Endothelial cell of umbilical vein (primary cell): ENCODE measurements around the gene SPEN. TPM values are rescaled to one million over a fixed set of nuclear protein-coding genes. Genes with fewer than 3 reads are reported as not detected.

ENCODE experiments used
- BruUV-seq: library from RNA; stranded (reverse); fragments of 400-500 nt; replicated peaks from 2 replicates; lab custom pipeline; 2021; lab: Mats Ljungman, UMichigan
- CTCF ChIA-PET: fragments of 300-600, 350-600 bp; sonication (Branson Sonifier 250); formaldehyde crosslinking; loops from one replicate; lab custom pipeline; 2021; ENCODE audit warnings: antibody characterized with exemption, inconsistent platforms; lab: Charles Lee
- POLR2A ChIA-PET: fragments of 300-600, 350-600 bp; sonication (Branson Sonifier 250); formaldehyde crosslinking; loops from one replicate; lab custom pipeline; 2021; ENCODE audit warnings: antibody characterized with exemption, inconsistent platforms; lab: Charles Lee
- DNase-seq: peaks from one replicate; pipeline ENCODE4 v3.0.0-alpha.2; 2011; ENCODE audit warnings: low read depth, low spot score
- FAIRE-seq: peaks from 2 replicates; lab custom pipeline; 2011; peaks lifted over from hg19 to GRCh38; lab: Jason Lieb, UNC
- H2AFZ ChIP-seq: 2 replicates; pipeline ENCODE4 v1.6.0; 2012; ENCODE audit warnings: low read depth, low read length, control low read depth, inconsistent platforms
- H3K27ac ChIP-seq: 2 replicates; pipeline ENCODE4 v1.5.1; 2011; ENCODE audit warnings: low read depth, mild to moderate bottlenecking, control low read depth, low read length, moderate library complexity; ENCODE audit not compliant: insufficient read depth
- H3K27me3 ChIP-seq, 2 experiments: 2 replicates each; pipeline versions ENCODE4 v1.6.0 to v1.6.1; 2011; ENCODE audit warnings: low read length in 2 of 2, mixed read lengths in 1 of 2; ENCODE audit not compliant: control insufficient read depth in 2 of 2, insufficient read depth in 2 of 2
- H3K36me3 ChIP-seq, 2 experiments: 2 replicates in 1 of 2; 3 replicates in 1 of 2; pipeline ENCODE4 v1.5.1; 2011; ENCODE audit warnings: low read length in 2 of 2, mild to moderate bottlenecking in 1 of 2, moderate library complexity in 1 of 2; ENCODE audit not compliant: control insufficient read depth in 2 of 2, insufficient read depth in 2 of 2; ENCODE audit errors: extremely low read depth in 1 of 2
- H3K4me1 ChIP-seq: 3 replicates; pipeline ENCODE4 v1.5.1; 2011; ENCODE audit warnings: mild to moderate bottlenecking, low read length; ENCODE audit not compliant: control insufficient read depth, insufficient read depth; ENCODE audit errors: extremely low read depth
- H3K4me2 ChIP-seq: 2 replicates; pipeline ENCODE4 v1.6.1; 2011; ENCODE audit warnings: low read length, control low read depth, mixed read lengths; ENCODE audit not compliant: insufficient read depth
- H3K4me3 ChIP-seq, 3 experiments: fragments of 200-600 bp in 1 of 3; sonication (generic), shearing (Covaris generic) in 1 of 3; replicated peaks in 1 of 3; 2 replicates each; pipeline ENCODE4 v1.5.1; 2011 to 2016; ENCODE audit warnings: control low read depth in 3 of 3, low read length in 3 of 3, mild to moderate bottlenecking in 2 of 3, inconsistent platforms in 1 of 3, low read depth in 1 of 3, moderate library complexity in 1 of 3; ENCODE audit not compliant: insufficient read depth in 1 of 3
- H3K79me2 ChIP-seq: 2 replicates; pipeline ENCODE4 v1.6.0; 2012; ENCODE audit warnings: low read length, inconsistent platforms; ENCODE audit not compliant: control insufficient read depth, insufficient read depth
- H3K9ac ChIP-seq: replicated peaks from 2 replicates; pipeline ENCODE3; 2011; ENCODE audit warnings: low read length, control low read depth; ENCODE audit not compliant: insufficient read depth; ENCODE audit errors: extremely low read depth
- H3K9me1 ChIP-seq: replicated peaks from 3 replicates; pipeline ENCODE4 v1.6.0; 2011; ENCODE audit warnings: mild to moderate bottlenecking, low read length; ENCODE audit not compliant: control insufficient read depth, insufficient read depth; ENCODE audit errors: extremely low read depth
- H3K9me3 ChIP-seq: replicated peaks from 2 replicates; pipeline ENCODE4 v1.5.1; 2012; ENCODE audit warnings: low read length, inconsistent platforms; ENCODE audit not compliant: control insufficient read depth, insufficient read depth
- H4K20me1 ChIP-seq: replicated peaks from 2 replicates; pipeline ENCODE3; 2011; ENCODE audit warnings: mild to moderate bottlenecking, low read length; ENCODE audit not compliant: control insufficient read depth, insufficient read depth; ENCODE audit errors: extremely low read depth
- CTCF ChIP-seq, 2 donors: IDR thresholded peaks; 1 replicate in 1 of 2; 2 replicates in 1 of 2; pipeline ENCODE4 v1.5.1; 2011; ENCODE audit warnings: low read length in 2 of 2, mild to moderate bottlenecking in 2 of 2, moderate library complexity in 2 of 2, control low read depth in 1 of 2, inconsistent platforms in 1 of 2, low read depth in 1 of 2; ENCODE audit not compliant: insufficient read depth in 1 of 2; ENCODE audit errors: extremely low read depth in 1 of 2
- EZH2 ChIP-seq: IDR thresholded peaks from 2 replicates; pipeline ENCODE4 v1.6.1; 2012; ENCODE audit warnings: borderline replicate concordance, low read depth, mild to moderate bottlenecking, moderate library complexity, low read length, inconsistent platforms; ENCODE audit not compliant: severe bottlenecking
- FOS ChIP-seq: IDR thresholded peaks from 2 replicates; pipeline ENCODE4 v1.6.1; 2011; ENCODE audit warnings: mild to moderate bottlenecking, low read length, moderate library complexity, borderline replicate concordance; ENCODE audit not compliant: insufficient read depth
- GATA2 ChIP-seq: IDR thresholded peaks from 2 replicates; pipeline ENCODE4 v1.7.0; 2011; ENCODE audit warnings: low read depth, mild to moderate bottlenecking, moderate library complexity, mixed read lengths, low read length; ENCODE audit not compliant: insufficient read length, insufficient read depth
- JUN ChIP-seq: IDR thresholded peaks from 2 replicates; pipeline ENCODE4 v1.6.1; 2011; ENCODE audit warnings: borderline replicate concordance, low read depth; ENCODE audit not compliant: insufficient read length, insufficient read depth
- MAX ChIP-seq: IDR thresholded peaks from 2 replicates; pipeline ENCODE4 v1.6.1; 2011; ENCODE audit not compliant: insufficient read depth, insufficient read length
- MYC ChIP-seq: IDR thresholded peaks from one replicate; pipeline ENCODE4 v1.6.1; 2011; ENCODE audit warnings: mild to moderate bottlenecking, low read depth, low read length
- POLR2A ChIP-seq: IDR thresholded peaks from 2 replicates; pipeline ENCODE4 v1.6.1; 2012; ENCODE audit warnings: low read depth, mild to moderate bottlenecking, control low read depth, low read length
- POLR2AphosphoS5 ChIP-seq: IDR thresholded peaks from 2 replicates; pipeline ENCODE4 v1.6.1; 2012; ENCODE audit warnings: low read depth, mild to moderate bottlenecking, control low read depth, low read length, moderate library complexity; ENCODE audit not compliant: insufficient read depth
- dilution Hi-C: fragments of 300-500 bp; cut with MboI; formaldehyde crosslinking; loops from one replicate; pipeline ENCODE4 v1.15.0; 2019; ENCODE audit warnings: low sequenced_read_pairs; ENCODE audit not compliant: extremely low pct_ligation_motif_present
- intact Hi-C: fragments of 100-400 bp; cut with micrococcal nuclease; formaldehyde crosslinking; loops from one replicate; pipeline ENCODE4 v1.10.0; 2022
- polyA plus RNA-seq, 4 experiments: library from polyadenylated mRNA; depleted of rRNA in 3 of 4; stranded (reverse) in 3 of 4; unstranded in 1 of 4; fragments of >200 nt; gene quantifications; 2 replicates each; pipeline versions ENCODE4 v1.2.1 to v1.2.3, GENCODE V29; 2011 to 2012; ENCODE audit warnings: missing spikeins in 1 of 4
- total RNA-seq: library from RNA; stranded (reverse); gene quantifications from 2 replicates; pipeline ENCODE4 v1.2.3, GENCODE V29; 2021

SPEN gene
- total and polyA plus RNA-seq, 2 donors (not counting 3 experiments of a cell fraction or from before 2014, with no cell fraction given), result 9.3 to 44.4 TPM

- dilution Hi-C loops (no loop called here), intact Hi-C loops (no loop called here)
- Histone ChIP-seq H4K20me1 (no peaks in the 10 kb centered on the region), H3K27ac (no peak overlapping the region), H3K9me1 (no peaks in the 10 kb centered on the region), H3K27me3 (no peaks in the 10 kb centered on the region), H3K79me2 (peaks cover 56% of the 10 kb centered on the region), H3K9me3 (no peaks in the 10 kb centered on the region), H3K4me2 (no peak overlapping the region), H3K36me3 (no peaks in the 10 kb centered on the region), H3K4me1 (peaks cover 62% of the 10 kb centered on the region), H2AFZ (no peak overlapping the region), H3K9ac (no peak overlapping the region), H3K4me3 (no peak overlapping the region)
- BruUV-seq, result no TSS peak
- ChIA-PET POLR2A (interaction anchor here (0.6 kb wide), 1 partner anchor 851 kb away, joined by 4 read pairs; no protein-coding TSS in a partner anchor), CTCF (interaction anchor here (0.8 to 4.0 kb wide), 5 partner anchors 18 to 164 kb away, joined by 3 to 18 read pairs (median 6); partner anchors contain the start of gene ZBTB17)
- FAIRE-seq, result no peak
- DNase-seq, result no peak
- TF ChIP-seq EZH2, result no peak
- no peak for TF ChIP-seq MAX
- no peak for TF ChIP-seq GATA2
- no peak for TF ChIP-seq FOS
- TF ChIP-seq MYC, result no peak
- TF ChIP-seq JUN, result no peak
- no peak for TF ChIP-seq POLR2A
- no peak for TF ChIP-seq CTCF (IDR thresholded peaks at IDR 0.05; ENCODE audit: extremely low read depth in 1 of 2, insufficient read depth in 1 of 2, low read depth in 1 of 2, low read length in 2 of 2)
- no peak for TF ChIP-seq POLR2AphosphoS5
These were observed 108.6 kb downstream of the SPEN start for GRCh38 chr1:15956150-15956549.
